HG03280 (cell line): ENCODE results near the gene PCP4L1.
A peak's percentile ranks its signal among the peaks of the same experiment; 100 is the strongest.
"Not testable (repeated sequence)": the region's sequence is repeated elsewhere in the genome, so short reads cannot be mapped to it uniquely, and the experiment has no call there.

Experiments used
- ATAC-seq: cut with Tn5 transposase; IDR thresholded peaks from one replicate; pipeline ENCODE4 v1.9.1; 2021; ENCODE audit warnings: mild to moderate bottlenecking, moderate library complexity; ENCODE audit not compliant: unreplicated experiment

The PCP4L1 gene

GRCh38 chr1:161227196-161227871 is 31.2 kb upstream of the PCP4L1 start:
- ATAC-seq: peak; percentile 34

GRCh38 chr1:161228032-161228431 is 30.5 kb upstream of the PCP4L1 start:
- ATAC-seq: no peak

- no peak for ATAC-seq
Observed at GRCh38 chr1:161229896-161230295, 28.6 kb upstream of the PCP4L1 start.

- ATAC-seq: no peak
Observed at GRCh38 chr1:161230762-161231161, 27.8 kb upstream of the PCP4L1 start.

- no peak for ATAC-seq
Observed at GRCh38 chr1:161233102-161233501, 25.4 kb upstream of the PCP4L1 start.

GRCh38 chr1:161235957-161236775 is 22.4 kb upstream of the PCP4L1 start:
- no peak for ATAC-seq

- ATAC-seq: no peak
Observed at GRCh38 chr1:161238039-161238473, 20.5 kb upstream of the PCP4L1 start, which contains the start of gene NR1I3. TSS of gene NR1I3 (minus strand) at chr1:161238203. CDS start at chr1:161236565, 1,638 bp downstream.

GRCh38 chr1:161241682-161242081 is 16.9 kb upstream of the PCP4L1 start:
- no peak for ATAC-seq

- no peak for ATAC-seq
Observed at GRCh38 chr1:161242313-161242712, 16.2 kb upstream of the PCP4L1 start.

- no peak for ATAC-seq
Observed at GRCh38 chr1:161244888-161245287, 13.7 kb upstream of the PCP4L1 start.

- ATAC-seq: not testable (repeated sequence)
Observed at GRCh38 chr1:161250100-161250499, 8.4 kb upstream of the PCP4L1 start.

GRCh38 chr1:161250829-161251228 is 7.7 kb upstream of the PCP4L1 start:
- no peak for ATAC-seq

GRCh38 chr1:161251579-161251978 is 7.0 kb upstream of the PCP4L1 start:
- ATAC-seq: no peak

- not testable (repeated sequence) for ATAC-seq
Observed at GRCh38 chr1:161255302-161255701, 3.2 kb upstream of the PCP4L1 start.

GRCh38 chr1:161255955-161256520 is 2.5 kb upstream of the PCP4L1 start:
- ATAC-seq: not testable (repeated sequence)

GRCh38 chr1:161257109-161257508 is 1.4 kb upstream of the PCP4L1 start:
- not testable (repeated sequence) for ATAC-seq

GRCh38 chr1:161259345-161259702 is 779 bp downstream of the PCP4L1 start:
- no peak for ATAC-seq

- ATAC-seq: no peak
Observed at GRCh38 chr1:161259765-161260164, 1.2 kb downstream of the PCP4L1 start.

GRCh38 chr1:161260376-161261260 is 2.1 kb downstream of the PCP4L1 start:
- no peak for ATAC-seq

GRCh38 chr1:161261261-161262235 is 3.0 kb downstream of the PCP4L1 start:
- no peak for ATAC-seq
